Measurements from ENCODE around the gene EFNA2.

The EFNA2 gene

GRCh38 chr19:1249298-1249989 is 36.2 kb upstream of the EFNA2 start:
- peak; percentile 92 for DNase-seq (ENCODE audit: low spot score)

DNA sequence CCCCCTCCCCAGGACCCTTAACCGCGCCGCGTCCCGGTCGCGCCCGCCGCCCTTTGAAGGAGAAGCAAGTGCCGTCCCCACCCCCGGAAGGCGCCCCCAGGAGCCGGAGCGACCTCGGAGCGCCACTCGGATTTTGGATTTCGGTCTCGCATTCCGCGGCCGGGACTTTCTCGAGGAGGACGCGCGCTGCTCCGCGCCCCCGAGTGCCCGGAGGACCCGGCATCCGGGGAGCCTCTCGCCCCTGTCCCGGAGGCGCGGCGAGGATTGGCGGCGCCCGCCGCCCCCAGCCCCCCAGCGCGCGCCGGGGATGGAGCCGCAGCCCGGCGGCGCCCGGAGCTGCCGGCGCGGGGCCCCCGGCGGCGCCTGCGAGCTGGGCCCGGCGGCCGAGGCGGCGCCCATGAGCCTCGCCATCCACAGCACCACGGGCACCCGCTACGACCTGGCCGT is 35.7 kb upstream of the EFNA2 start:
- no peak for DNase-seq (ENCODE audit: low spot score)

GRCh38 chr19:1250437-1251260 is 35.0 kb upstream of the EFNA2 start:
- DNase-seq (ENCODE audit: low spot score) = no peak

DNA sequence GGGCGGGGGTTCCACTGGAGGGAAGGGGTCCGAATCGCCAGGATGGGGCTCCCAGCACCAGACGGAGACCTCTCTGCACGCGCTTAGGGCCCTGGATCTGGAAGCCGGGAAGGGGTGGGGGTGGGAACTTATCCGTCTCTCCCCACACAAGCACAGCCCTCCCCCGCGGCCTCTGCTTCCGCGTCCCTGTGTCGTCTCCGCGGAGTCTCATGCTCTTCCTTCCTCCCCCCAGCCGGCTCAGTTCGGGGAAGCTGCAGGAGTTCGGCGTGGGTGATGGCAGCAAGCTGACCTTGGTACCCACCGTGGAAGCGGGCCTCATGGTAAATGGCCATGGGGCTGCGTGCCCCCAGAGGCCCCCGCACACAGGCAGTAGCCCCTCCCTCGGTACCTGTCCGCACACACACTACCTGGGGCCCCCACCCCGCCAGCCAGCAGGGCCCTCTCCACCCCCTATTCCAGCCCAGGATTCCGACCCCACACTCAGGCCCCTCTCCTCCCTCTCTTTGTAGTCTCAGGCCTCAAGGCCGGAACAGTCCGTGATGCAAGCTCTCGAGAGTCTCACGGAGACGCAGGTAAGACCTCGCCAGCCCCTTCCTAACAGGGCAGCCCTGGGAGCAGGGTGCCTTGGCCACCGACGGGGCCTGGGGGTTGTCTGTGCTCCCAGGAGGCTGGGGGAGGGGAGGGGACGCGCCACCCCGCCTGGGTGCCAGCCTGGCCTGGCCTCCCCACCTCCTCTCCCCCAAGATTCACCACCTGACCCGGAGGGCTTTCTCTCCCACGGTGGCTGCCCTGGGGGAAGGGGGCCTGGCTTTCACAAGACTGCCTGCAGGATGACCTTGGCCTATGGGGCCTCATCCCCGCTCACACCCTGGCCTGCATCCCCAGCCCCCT is 34.1 kb upstream of the EFNA2 start:
- peak; percentile 47 for DNase-seq (ENCODE audit: low spot score)

- DNase-seq (ENCODE audit: low spot score) = no peak
Measured at GRCh38 chr19:1252221-1252820, 33.4 kb upstream of the EFNA2 start.

- peak; percentile 63 for DNase-seq (ENCODE audit: low spot score)
Measured at GRCh38 chr19:1252821-1253513, 32.7 kb upstream of the EFNA2 start.

DNA sequence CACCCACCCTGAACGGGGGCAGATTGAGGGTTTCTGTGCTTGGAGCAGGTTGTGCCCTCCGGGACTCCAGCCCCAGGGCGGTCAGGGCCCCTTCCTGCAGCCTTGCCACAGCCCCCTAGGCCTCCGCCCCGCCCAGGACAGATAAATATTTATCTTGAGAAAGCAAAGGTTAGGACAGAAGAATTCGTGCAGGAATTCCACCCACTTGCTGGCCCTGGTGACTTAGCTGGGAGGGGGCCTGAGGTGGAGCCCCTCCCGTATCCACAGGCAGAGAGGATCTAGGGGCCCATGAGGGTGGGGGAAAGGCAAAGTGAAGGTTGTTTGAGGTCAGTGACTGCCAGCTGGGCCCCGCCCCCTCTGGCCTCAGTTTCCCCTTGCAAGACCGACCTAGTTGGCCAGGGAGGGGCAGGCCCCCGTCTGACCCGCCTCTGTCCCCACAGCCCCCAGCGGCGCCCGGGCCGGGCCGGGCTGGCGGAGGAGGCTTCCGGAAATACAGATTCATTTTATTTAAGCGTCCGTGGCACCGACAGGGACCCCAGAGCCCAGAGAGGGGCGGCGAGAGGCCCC is 32.1 kb upstream of the EFNA2 start:
- DNase-seq (ENCODE audit: low spot score) = no peak

- DNase-seq (ENCODE audit: low spot score) = no peak
Measured at GRCh38 chr19:1254081-1254527, 31.6 kb upstream of the EFNA2 start.

GRCh38 chr19:1254530-1255185 is 31.0 kb upstream of the EFNA2 start:
- DNase-seq (ENCODE audit: low spot score) = no peak

GRCh38 chr19:1255186-1256161 is 30.2 kb upstream of the EFNA2 start:
- DNase-seq (ENCODE audit: low spot score) = no peak

GRCh38 chr19:1256646-1257474 is 28.8 kb upstream of the EFNA2 start:
- no peak for DNase-seq (ENCODE audit: low spot score)

- no peak for DNase-seq (ENCODE audit: low spot score)
Measured at GRCh38 chr19:1257475-1258162, 28.1 kb upstream of the EFNA2 start.

GRCh38 chr19:1258163-1258492 is 27.5 kb upstream of the EFNA2 start:
- DNase-seq (ENCODE audit: low spot score) = no peak

DNA sequence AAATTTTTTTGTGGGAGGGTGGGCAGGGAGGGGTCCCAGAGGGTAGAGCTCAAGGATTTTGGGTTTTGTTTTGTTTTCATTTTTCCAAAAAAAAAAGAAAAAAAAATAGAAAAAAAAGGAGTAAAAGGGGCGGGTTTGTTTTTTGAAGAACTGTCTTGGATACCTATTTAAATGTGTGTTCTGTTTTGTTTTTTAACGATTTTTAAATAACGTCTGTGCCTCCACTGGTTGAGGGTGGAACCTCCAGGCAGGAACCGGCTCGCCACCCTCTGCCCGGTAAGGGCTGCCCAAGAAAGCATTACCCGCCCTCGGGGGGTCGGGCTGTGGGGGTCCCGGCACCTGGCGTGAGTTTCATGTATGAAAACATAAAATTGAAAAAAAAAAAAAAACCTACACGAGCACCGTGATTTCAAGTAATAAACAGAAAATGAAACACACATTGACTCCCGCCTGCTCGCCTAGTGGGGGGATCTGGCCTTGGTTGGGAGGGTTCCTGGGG is 26.9 kb upstream of the EFNA2 start:
- no peak for DNase-seq (ENCODE audit: low spot score)

- DNase-seq (ENCODE audit: low spot score) = peak; percentile 72
Measured at GRCh38 chr19:1259206-1259875, 26.3 kb upstream of the EFNA2 start.

GRCh38 chr19:1259876-1260748 is 25.6 kb upstream of the EFNA2 start:
- peak; percentile 34 for DNase-seq (ENCODE audit: low spot score)

All from cerebellar cortex (tissue), 1 donor.